ENCODE data around the gene RNASET2.
"Not testable (repeated sequence)": the region's sequence is repeated elsewhere in the genome, so short reads cannot be mapped to it uniquely, and the experiment has no call there.

Gene RNASET2

DNA sequence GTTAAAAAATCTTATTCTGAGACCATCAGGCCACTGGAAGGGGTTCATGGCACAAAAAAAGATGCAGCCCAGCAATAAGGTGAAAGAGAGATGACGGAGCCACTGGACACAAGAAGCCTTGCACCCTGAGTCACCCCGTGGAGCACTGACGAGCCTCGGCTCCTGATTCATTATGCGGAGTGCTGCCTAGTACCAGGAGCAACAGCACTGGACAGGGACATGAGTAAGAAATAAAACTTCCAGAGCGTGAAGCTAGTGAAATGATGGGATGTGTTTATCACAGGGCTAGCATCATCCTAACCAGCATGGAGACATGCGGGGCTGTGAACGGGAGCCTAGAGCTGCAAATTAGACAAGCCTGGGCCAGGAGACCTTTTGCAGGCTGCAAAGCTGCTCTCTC, 53.3 kb downstream of the RNASET2 start:
- no peak for DNase-seq (ENCODE audit: low spot score)

DNA sequence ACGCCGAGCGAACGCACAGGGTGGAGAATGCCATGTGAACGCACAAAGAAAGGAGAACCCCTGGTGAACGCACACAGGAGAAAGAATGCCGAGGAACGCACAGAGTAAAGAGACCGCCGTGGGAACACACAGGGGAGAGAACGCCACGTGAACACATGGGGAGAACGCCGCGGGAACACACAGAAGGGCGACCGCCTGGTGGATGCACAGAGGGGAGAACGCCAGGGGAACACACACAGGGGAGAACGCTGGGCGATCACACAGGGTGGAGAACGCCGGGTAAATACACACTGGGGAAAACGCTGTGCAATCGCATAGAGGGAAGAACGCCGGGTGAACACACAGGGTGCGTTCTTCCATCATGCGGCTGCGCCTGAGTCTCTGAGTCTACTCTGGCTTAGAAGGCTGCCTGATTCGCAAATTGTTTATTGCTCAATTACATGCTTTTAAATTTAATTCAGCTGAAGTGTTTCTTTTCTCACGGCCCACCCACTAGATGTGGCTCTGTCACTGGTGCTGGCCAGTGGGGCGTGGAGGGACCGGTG, 54.1 kb downstream of the RNASET2 start:
- no peak for DNase-seq (ENCODE audit: low spot score)

DNA sequence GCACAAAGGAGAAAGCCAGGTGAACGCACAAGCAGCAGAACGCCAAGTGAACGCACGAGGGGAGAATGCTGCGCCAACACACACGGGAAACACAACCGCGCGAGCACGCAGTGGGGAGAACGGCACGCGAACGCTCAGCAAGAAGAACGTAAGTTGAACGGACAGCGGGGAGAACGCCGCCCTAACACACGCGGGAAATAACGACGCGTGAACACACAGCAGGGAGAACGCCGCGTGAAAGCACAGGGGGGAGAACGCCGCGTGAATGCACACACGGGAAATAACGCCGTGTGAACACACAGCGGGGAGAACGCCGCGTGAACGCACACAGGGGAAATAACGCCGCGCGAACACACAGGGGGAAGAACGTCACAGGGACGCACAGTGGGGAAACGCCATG, 54.7 kb downstream of the RNASET2 start:
- no peak for DNase-seq (ENCODE audit: low spot score)

DNA sequence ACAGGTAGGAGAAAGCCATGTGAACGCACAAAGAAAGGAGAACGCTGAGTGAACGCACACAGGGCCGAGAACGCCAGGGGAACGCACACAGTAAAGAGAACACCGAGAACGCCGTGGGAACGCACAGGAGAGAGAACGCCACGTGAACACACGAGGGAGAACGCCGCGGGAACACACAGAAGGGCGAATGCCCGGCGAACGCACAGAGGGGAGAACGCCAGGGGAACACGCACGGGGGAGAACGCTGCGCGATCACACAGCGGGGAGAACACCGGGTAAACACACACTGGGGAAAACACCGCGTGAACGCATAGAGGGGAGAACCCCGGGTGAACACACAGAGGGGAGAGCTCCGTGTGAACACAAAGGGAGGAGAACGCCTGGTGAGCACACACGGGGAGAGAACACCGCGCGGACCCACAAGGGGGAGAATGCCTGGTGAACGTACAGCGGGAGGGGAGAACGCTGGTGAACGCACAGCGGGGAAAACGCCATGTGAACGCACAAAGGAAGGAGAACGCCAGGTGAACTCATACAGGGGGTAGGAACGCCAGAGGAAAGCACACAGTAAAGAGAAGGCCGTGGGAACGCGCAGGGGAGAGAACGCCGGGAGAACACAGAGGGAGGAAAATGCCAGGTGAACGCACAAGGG, 55.3 kb downstream of the RNASET2 start:
- no peak for DNase-seq (ENCODE audit: low spot score)

DNA sequence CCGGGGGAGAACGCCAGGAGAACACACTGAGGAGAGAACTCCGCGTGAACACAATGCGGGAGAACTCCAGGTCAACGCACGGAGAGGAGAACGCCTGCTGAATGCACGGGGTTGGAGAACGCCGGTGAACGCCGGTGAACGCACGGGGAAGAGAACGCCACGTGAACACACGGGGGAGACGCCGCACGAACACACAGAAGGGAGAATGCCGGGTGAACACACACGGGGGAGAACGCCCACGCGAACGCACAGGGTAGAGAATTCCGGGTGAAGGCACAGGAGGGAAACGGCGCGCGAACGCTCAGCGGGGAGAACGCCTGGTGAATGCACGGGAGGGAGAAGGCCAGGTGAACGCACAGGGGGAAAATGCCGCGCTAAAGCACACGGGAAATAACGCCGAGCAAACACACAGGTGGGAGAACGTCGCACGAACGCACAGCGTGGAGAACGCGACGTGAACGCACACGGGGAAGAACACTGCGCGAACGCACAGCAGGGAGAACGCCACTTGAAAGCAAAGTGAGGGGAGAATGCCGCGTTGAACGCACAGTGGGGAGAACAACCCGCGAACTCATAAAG, 56.1 kb downstream of the RNASET2 start:
- no peak for DNase-seq (ENCODE audit: low spot score)

DNA sequence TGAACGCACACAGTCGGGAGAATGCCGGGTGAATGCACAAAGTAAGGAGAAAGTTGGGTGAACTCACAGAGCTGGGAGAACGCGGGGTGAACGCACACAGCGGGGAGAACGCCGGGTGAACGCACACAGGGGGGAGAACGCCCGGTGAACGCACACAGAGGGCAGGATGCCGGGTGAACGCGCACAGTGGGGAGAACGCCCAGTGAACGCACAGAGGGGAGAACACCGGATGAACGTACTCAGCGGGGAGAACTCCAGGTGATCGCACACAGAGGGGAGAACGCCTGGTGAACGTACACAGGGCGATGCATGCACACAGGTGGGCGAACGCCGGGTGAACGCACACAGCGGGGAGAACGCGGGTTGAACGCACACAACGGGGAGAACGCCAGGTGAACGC, 57.4 kb downstream of the RNASET2 start:
- no peak for DNase-seq (ENCODE audit: low spot score)

DNA sequence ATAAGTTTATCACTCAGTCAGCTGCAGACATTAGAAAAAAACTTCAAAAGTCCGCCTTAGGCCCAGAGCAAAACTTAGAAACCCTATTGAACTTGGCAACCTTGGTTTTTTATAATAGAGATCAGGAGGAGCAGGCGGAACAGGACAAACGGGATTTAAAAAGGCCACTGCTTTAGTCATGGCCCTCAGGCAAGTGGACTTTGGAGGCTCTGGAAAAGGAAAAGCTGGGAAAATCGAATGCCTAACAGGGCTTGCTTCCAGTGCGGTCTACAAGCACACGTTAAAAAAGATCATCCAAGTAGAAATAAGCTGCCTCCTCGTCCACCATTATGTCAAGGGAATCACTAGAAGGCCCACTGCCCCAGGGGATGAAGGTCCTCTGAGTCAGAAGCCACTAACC, 61.7 kb downstream of the RNASET2 start:
- DNase-seq (ENCODE audit: low spot score) = not testable (repeated sequence)

DNA sequence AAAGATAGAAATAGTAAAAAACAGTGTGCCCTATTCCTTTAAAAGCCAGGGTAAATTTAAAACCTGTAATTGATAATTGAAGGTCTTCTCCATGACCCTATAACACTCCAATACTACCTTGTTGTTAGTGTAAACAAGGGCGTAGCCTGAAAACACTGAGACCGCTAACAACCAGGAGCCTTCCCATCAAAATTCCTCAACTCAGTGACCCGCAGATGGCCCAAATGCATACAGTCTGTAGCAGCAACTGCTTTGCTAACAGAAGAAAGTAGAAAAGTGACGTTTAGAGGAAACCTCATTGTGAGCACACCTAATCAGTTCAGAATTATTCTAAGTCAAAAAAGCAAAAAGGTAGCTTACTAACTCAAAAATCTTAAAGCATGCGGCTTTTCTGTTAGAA, 63.9 kb downstream of the RNASET2 start:
- not testable (repeated sequence) for DNase-seq (ENCODE audit: low spot score)

DNA sequence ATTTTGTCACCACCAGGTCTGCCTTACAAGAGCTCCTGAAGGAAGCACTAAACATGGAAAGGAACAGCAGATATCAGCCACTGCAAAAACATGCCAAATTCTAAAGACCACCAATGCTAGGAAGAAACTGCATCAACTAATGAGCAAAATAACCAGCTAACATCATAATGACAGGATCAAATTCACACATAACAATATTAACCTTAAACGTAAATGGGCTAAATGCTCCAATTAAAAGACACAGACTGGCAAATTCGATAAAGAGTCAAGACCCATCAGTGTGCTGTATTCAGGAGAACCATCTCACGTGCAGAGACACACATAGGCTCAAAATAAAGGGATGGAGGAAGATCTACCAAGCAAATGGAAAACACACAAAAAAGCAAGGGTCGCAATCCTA, 69.6 kb downstream of the RNASET2 start:
- DNase-seq (ENCODE audit: low spot score) = not testable (repeated sequence)

DNA sequence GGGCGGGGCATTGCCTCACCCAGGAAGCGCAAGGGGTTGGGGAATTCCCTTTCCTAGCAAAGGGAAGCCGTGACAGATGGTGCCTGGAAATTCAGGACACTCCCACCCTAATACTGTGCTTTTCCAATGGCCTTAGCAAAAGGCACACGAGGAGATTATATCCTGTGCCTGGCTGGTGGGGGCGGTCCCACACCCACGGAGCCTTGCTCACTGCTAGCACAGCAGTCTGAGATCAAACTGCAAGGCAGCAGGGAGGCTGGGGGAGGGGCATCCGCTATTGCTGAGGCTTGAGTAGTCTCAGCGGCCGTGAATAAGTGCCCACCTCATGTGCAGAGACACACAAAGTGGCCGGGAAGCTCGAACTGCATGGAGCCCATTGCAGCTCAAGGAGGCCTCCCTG, 71.4 kb downstream of the RNASET2 start:
- DNase-seq (ENCODE audit: low spot score) = not testable (repeated sequence)

DNA sequence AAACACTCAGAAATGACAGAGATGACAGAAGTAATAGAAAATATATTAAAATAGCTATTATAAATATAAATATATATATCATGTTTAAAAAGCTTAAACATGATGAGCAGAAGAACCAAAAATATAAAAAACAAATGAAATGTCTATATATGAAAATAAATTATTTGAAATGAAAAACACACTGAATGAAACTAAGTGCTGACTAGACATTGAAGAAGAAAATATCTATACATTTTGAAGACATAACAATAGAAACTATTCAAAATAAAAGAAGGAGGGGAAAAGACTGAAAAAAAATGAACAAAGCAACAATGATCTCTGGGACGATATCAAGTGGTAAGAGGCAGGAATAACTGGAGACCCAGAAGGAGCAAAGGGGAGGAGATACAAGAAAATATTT, 76.8 kb downstream of the RNASET2 start:
- no peak for DNase-seq (ENCODE audit: low spot score)
